ENCODE data around the gene ST8SIA4. TPM values are rescaled to one million over a fixed set of nuclear protein-coding genes. Genes with fewer than 3 reads are reported as not detected.

The ST8SIA4 gene
- total RNA-seq, 1 experiment from 2014 or later: not detected

DNA sequence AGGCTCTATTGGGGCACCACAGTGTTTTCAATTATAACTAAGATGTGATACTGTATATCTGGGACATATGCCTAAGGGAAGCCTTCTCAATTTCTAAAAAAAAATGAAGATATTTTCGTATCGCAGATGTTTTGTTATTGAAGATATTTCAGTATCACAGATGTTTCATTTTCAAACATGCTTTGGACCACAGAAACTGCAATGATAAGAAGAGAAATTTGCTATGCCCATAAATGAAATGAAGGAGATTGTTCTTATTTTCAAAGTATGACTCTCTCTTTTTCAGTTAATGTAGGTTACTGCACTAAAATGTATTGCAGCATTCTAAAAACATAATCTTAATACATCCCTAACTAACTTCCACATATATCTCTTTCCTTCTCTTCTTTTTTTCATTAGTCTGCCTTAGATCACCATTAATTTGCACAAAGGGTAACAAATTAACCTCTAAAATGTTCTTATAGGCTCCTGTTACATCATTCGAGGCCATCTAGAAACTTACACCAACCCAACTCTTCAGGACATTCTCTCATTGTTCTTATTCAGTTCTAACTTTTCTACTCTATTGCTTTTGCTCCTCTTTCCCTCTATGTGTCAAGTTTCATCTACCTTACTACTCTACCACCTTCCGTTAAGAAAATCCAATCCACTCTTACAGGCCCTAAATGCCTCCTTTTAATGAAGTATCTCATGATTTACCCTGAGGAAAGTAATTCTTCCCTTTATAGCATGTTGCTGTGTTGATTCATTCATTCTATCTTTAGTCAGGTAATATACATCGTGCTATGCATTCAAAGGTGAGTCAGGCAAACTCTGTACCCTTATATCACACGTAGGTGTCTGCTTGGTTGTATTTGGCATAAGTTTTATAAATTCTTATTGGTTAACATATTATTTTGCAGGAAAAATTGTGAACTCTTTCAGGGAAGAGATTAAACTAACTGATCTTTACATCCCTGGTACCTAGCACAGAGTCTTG, 70.5 kb downstream of the ST8SIA4 start:
- CTCF ChIA-PET: no interaction called here
- no TSS peak for BruUV-seq (replicated peaks)
- no peaks in the 10 kb centered on the region for H3K9me2 ChIP-seq (ENCODE audit: insufficient read depth)
- peak overlapping the region; percentile 57 for H2AFZ ChIP-seq (ENCODE audit: low read depth, low read length, poor library complexity, severe bottlenecking)
- no peaks in the 10 kb centered on the region for H4K20me1 ChIP-seq (ENCODE audit: insufficient read depth)
- TF ChIP-seq, protein P1, sequence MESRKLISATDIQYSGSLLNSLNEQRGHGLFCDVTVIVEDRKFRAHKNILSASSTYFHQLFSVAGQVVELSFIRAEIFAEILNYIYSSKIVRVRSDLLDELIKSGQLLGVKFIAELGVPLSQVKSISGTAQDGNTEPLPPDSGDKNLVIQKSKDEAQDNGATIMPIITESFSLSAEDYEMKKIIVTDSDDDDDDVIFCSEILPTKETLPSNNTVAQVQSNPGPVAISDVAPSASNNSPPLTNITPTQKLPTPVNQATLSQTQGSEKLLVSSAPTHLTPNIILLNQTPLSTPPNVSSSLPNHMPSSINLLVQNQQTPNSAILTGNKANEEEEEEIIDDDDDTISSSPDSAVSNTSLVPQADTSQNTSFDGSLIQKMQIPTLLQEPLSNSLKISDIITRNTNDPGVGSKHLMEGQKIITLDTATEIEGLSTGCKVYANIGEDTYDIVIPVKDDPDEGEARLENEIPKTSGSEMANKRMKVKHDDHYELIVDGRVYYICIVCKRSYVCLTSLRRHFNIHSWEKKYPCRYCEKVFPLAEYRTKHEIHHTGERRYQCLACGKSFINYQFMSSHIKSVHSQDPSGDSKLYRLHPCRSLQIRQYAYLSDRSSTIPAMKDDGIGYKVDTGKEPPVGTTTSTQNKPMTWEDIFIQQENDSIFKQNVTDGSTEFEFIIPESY (IDR thresholded peaks at IDR 0.05; ENCODE audit: extremely low read depth, insufficient replicate concordance, low read length): no peak
- no peak for TF ChIP-seq ZFX (IDR thresholded peaks at IDR 0.05)
- TF ChIP-seq ZNF274 (IDR thresholded peaks at IDR 0.05; ENCODE audit: low read depth, low read length): no peak
- TF ChIP-seq YY1 (IDR thresholded peaks at IDR 0.05; ENCODE audit: extremely low read depth, insufficient replicate concordance, low read depth, low read length): no peak
- TF ChIP-seq SRF (IDR thresholded peaks at IDR 0.05; ENCODE audit: low read depth): no peak
- no peak for TF ChIP-seq JUND (IDR thresholded peaks at IDR 0.05)
- TF ChIP-seq POLR2A (IDR thresholded peaks at IDR 0.05; ENCODE audit: borderline replicate concordance, extremely low read depth, insufficient read depth, insufficient read length): no peak
- TF ChIP-seq MAX (IDR thresholded peaks at IDR 0.05): no peak
- TF ChIP-seq SP1 (IDR thresholded peaks at IDR 0.05; ENCODE audit: low read depth): no peak
- TF ChIP-seq TCF7L2 (IDR thresholded peaks at IDR 0.05; ENCODE audit: borderline replicate concordance, extremely low read depth, insufficient read depth, insufficient read length): no peak
- TF ChIP-seq RAD21 (IDR thresholded peaks at IDR 0.05; ENCODE audit: low read depth): no peak
- TF ChIP-seq ELF1 (IDR thresholded peaks at IDR 0.05; ENCODE audit: borderline replicate concordance, low read depth): no peak
- TF ChIP-seq EZH2 (IDR thresholded peaks at IDR 0.05): no peak
- no peak overlapping the region for H3K27ac ChIP-seq (ENCODE audit: low read depth, low read length)
- DNase-seq (ENCODE audit: low read depth, low spot score): no peak
- peaks cover 0 to 16% of the 10 kb centered on the region in 2 experiments; a peak in 2 of 4 replicates for H3K4me1 ChIP-seq (ENCODE audit: control insufficient read depth in 1 of 2, insufficient read depth in 2 of 2, low read length in 2 of 2)
- POLR2A ChIA-PET: no interaction called here
- H3K9ac ChIP-seq (ENCODE audit: low read length): no peak overlapping the region
- H3K36me3 ChIP-seq (ENCODE audit: control insufficient read depth in 1 of 2, insufficient read depth in 2 of 2, low read length in 2 of 2): no peaks in the 10 kb centered on the region
- ATAC-seq: no peak
- intact Hi-C loops (cut with micrococcal nuclease): no loop called here
- H3K9me3 ChIP-seq (ENCODE audit: control insufficient read depth in 1 of 2, insufficient read depth in 1 of 2, low read depth in 1 of 2, low read length in 2 of 2): no peaks in the 10 kb centered on the region
- H3K79me2 ChIP-seq (ENCODE audit: insufficient read depth, low read length): no peaks in the 10 kb centered on the region
- no peaks in the 10 kb centered on the region for H3K27me3 ChIP-seq (ENCODE audit: insufficient read depth, low read length)
- no peak overlapping the region for H3K4me2 ChIP-seq (ENCODE audit: low read length)
- no peak overlapping the region for H3K4me3 ChIP-seq (replicated peaks in 1 of 2; ENCODE audit: low read depth in 1 of 2, low read length in 2 of 2)
- RAD21 ChIA-PET (ENCODE audit: low non-redundant PET in 1 of 2, low total read pairs in 2 of 2, uncharacterized antibody in 2 of 2, unreplicated experiment in 2 of 2): no interaction called here
